ENCODE results near the gene ERCC1.
A peak's percentile ranks its signal among the peaks of the same experiment; 100 is the strongest.

Gene ERCC1

GRCh38 chr19:45403781-45404556 lies 19.7 kb downstream of the ERCC1 start:
- DNase-seq = peak; percentile 78

GRCh38 chr19:45403272-45403671 lies 20.4 kb downstream of the ERCC1 start:
- no peak for DNase-seq

- DNase-seq = peak; percentile 70
Measured at GRCh38 chr19:45402298-45403061, 21.2 kb downstream of the ERCC1 start.

GRCh38 chr19:45401815-45402214 lies 21.9 kb downstream of the ERCC1 start:
- DNase-seq = no peak

GRCh38 chr19:45400192-45400591 lies 23.5 kb downstream of the ERCC1 start:
- DNase-seq = no peak

GRCh38 chr19:45395821-45396617 lies 27.7 kb downstream of the ERCC1 start:
- DNase-seq = no peak

- DNase-seq = no peak
Measured at GRCh38 chr19:45391871-45392665, 31.6 kb downstream of the ERCC1 start.

GRCh38 chr19:45391346-45391745 lies 32.4 kb downstream of the ERCC1 start:
- no peak for DNase-seq

- no peak for DNase-seq
Measured at GRCh38 chr19:45385392-45386221, 38.1 kb downstream of the ERCC1 start.

GRCh38 chr19:45382426-45382825 lies 41.3 kb downstream of the ERCC1 start:
- no peak for DNase-seq

- no peak for DNase-seq
Measured at GRCh38 chr19:45380107-45380506, 43.6 kb downstream of the ERCC1 start.

- DNase-seq = no peak
Measured at GRCh38 chr19:45376045-45376724, 47.5 kb downstream of the ERCC1 start.

- DNase-seq = peak; percentile 100
Measured at GRCh38 chr19:45370410-45371204, 53.1 kb downstream of the ERCC1 start, which contains the start of gene ERCC2. Gene ERCC2 (minus strand): TSS chr19:45370573. CDS start chr19:45370540, 33 bp downstream.

- DNase-seq = no peak
Measured at GRCh38 chr19:45368737-45369340, 54.9 kb downstream of the ERCC1 start.

GRCh38 chr19:45368127-45368526 lies 55.6 kb downstream of the ERCC1 start:
- DNase-seq = no peak

- no peak for DNase-seq
Measured at GRCh38 chr19:45364696-45365095, 59.0 kb downstream of the ERCC1 start.

- no peak for DNase-seq
Measured at GRCh38 chr19:45363861-45364459, 59.8 kb downstream of the ERCC1 start.

- no peak for DNase-seq
Measured at GRCh38 chr19:45362291-45362690, 61.4 kb downstream of the ERCC1 start.

- DNase-seq = no peak
Measured at GRCh38 chr19:45361608-45362007, 62.1 kb downstream of the ERCC1 start.
